Spinal cord (tissue), 10 donors: ENCODE results near the gene CENPB. TPM values are rescaled to one million over a fixed set of nuclear protein-coding genes. Genes with fewer than 3 reads are reported as not detected.
"Not testable (repeated sequence)": the region's sequence is repeated elsewhere in the genome, so short reads cannot be mapped to it uniquely, and the experiment has no call there.

ENCODE experiments used
- DNase-seq, 6 donors: peaks; one replicate each; pipeline versions ENCODE4 v3.0.0 to v3.0.0-alpha.2; 2013 to 2015; ENCODE audit warnings: low spot score in 6 of 6, low read depth in 4 of 6
- H3K27ac ChIP-seq: one replicate; pipeline ENCODE4 v1.5.1; 2013; ENCODE audit warnings: low read depth, low read length, control low read depth
- H3K27me3 ChIP-seq: one replicate; pipeline ENCODE4 v1.6.1; 2013; ENCODE audit warnings: low read length; ENCODE audit not compliant: control insufficient read depth, insufficient read depth
- H3K36me3 ChIP-seq: one replicate; pipeline ENCODE4 v1.6.1; 2013; ENCODE audit warnings: low read length; ENCODE audit not compliant: control insufficient read depth, insufficient read depth
- H3K4me1 ChIP-seq: one replicate; pipeline ENCODE4 v1.6.1; 2013; ENCODE audit warnings: low read length; ENCODE audit not compliant: control insufficient read depth, insufficient read depth
- H3K4me3 ChIP-seq: one replicate; pipeline ENCODE4 v1.5.1; 2013; ENCODE audit warnings: low read depth, low read length, control low read depth
- H3K9me3 ChIP-seq: one replicate; pipeline ENCODE4 v1.6.1; 2013; ENCODE audit warnings: low read length; ENCODE audit not compliant: control insufficient read depth, insufficient read depth
- WGBS: methylation state at CpG from one replicate; pipeline ENCODE4 v1.1.5; 2013; ENCODE audit warnings: missing lambda C conversion rate; ENCODE audit not compliant: insufficient coverage; 5-methylcytosine and 5-hydroxymethylcytosine counted together
- polyA plus RNA-seq, 2 donors: library from polyadenylated mRNA; unstranded; fragments of 120-200 nt; gene quantifications; one replicate each; pipeline ENCODE4 v1.2.1, GENCODE V29; 2013; ENCODE audit not compliant: insufficient read length in 2 of 2
- total RNA-seq, 2 donors: library from RNA; depleted of rRNA in 1 of 2; stranded (reverse); fragments of 120-200 nt in 1 of 2; fragments of >200 nt in 1 of 2; gene quantifications; one replicate each; pipeline versions ENCODE4 v1.2.3 to v1.2.4, GENCODE V29; 2013 to 2014
- donor health status: healthy.

Gene CENPB
- total and polyA plus RNA-seq, 4 donors = 35.9 to 80.3 (median 75.2) TPM

GRCh38 chr20:3795511-3796468, 9.2 kb upstream of the CENPB start, which contains the start of gene CDC25B:
Gene CDC25B (plus strand): TSS chr20:3796310. CDS start chr20:3796532, 222 bp downstream.
- peaks cover 16% of the 10 kb centered on the region for H3K36me3 ChIP-seq
- peaks cover 58% of the 10 kb centered on the region for H3K4me1 ChIP-seq
- 1% methylated on average over 40 of the region's 69 CpGs for WGBS
- H3K4me3 ChIP-seq = peak within 1 kb of the TSS; percentile 97
- H3K9me3 ChIP-seq = no peaks in the 10 kb centered on the region
- H3K27ac ChIP-seq = peak within 1 kb of the TSS; percentile 97
- H3K27me3 ChIP-seq = no peaks in the 10 kb centered on the region
- peak in 4 of 6 donors; percentile 76 to 95 (median 90) for DNase-seq

GRCh38 chr20:3794701-3795420, 8.3 kb upstream of the CENPB start:
- Histone ChIP-seq H3K27ac (peak overlapping the region; percentile 97), H3K4me1 (peaks cover 49% of the 10 kb centered on the region), H3K27me3 (no peaks in the 10 kb centered on the region), H3K36me3 (peaks cover 7% of the 10 kb centered on the region), H3K4me3 (peak overlapping the region; percentile 97), H3K9me3 (no peaks in the 10 kb centered on the region)
- 90% methylated on average over 9 of the region's 25 CpGs for WGBS
- no peak for DNase-seq

- H3K27me3 ChIP-seq, H3K4me3 ChIP-seq, DNase-seq, H3K27ac ChIP-seq, H3K9me3 ChIP-seq, H3K36me3 ChIP-seq: not testable (repeated sequence)
- peaks cover 42% of the 10 kb centered on the region for H3K4me1 ChIP-seq
- no CpG with 5 or more reads among the region's 3 CpGs for WGBS
Measured at GRCh38 chr20:3794168-3794567, 7.6 kb upstream of the CENPB start.

GRCh38 chr20:3789201-3789600, 2.7 kb upstream of the CENPB start:
- H3K27ac ChIP-seq, DNase-seq, H3K27me3 ChIP-seq, H3K9me3 ChIP-seq, H3K4me3 ChIP-seq: not testable (repeated sequence)
- H3K36me3 ChIP-seq = peaks cover 14% of the 10 kb centered on the region
- 89% methylated on average over 4 of the region's 4 CpGs for WGBS
- H3K4me1 ChIP-seq = peaks cover 23% of the 10 kb centered on the region

GRCh38 chr20:3788685-3789155, 2.2 kb upstream of the CENPB start:
- DNase-seq = no peak
- Histone ChIP-seq H3K9me3 (no peaks in the 10 kb centered on the region), H3K27me3 (no peaks in the 10 kb centered on the region), H3K27ac (no peak overlapping the region), H3K36me3 (peaks cover 19% of the 10 kb centered on the region), H3K4me1 (peaks cover 28% of the 10 kb centered on the region), H3K4me3 (no peak overlapping the region)
- 58% methylated on average over 4 of the region's 4 CpGs for WGBS

- no peak for DNase-seq
- 91% methylated on average over 4 of the region's 5 CpGs for WGBS
- Histone ChIP-seq H3K9me3 (no peaks in the 10 kb centered on the region), H3K4me3 (peak overlapping the region; percentile 44), H3K4me1 (peaks cover 37% of the 10 kb centered on the region), H3K36me3 (peaks cover 26% of the 10 kb centered on the region), H3K27me3 (no peaks in the 10 kb centered on the region), H3K27ac (no peak overlapping the region)
Measured at GRCh38 chr20:3787324-3788014, 929 bp upstream of the CENPB start.

GRCh38 chr20:3786126-3786484, 435 bp downstream of the CENPB start:
- Histone ChIP-seq H3K27ac (peak overlapping the region; percentile 75), H3K36me3 (peaks cover 26% of the 10 kb centered on the region), H3K9me3 (no peaks in the 10 kb centered on the region), H3K27me3 (no peaks in the 10 kb centered on the region), H3K4me1 (peaks cover 43% of the 10 kb centered on the region), H3K4me3 (peak overlapping the region; percentile 67)
- DNase-seq = peak in 2 of 6 donors; percentile 74 to 81
- WGBS = under 1% methylated on average over 35 of the region's 35 CpGs

GRCh38 chr20:3785240-3786125, 1.1 kb downstream of the CENPB start:
- Histone ChIP-seq H3K27me3 (no peaks in the 10 kb centered on the region), H3K27ac (no peak overlapping the region), H3K36me3 (peaks cover 26% of the 10 kb centered on the region), H3K4me3 (peak overlapping the region; percentile 67), H3K4me1 (peaks cover 46% of the 10 kb centered on the region), H3K9me3 (no peaks in the 10 kb centered on the region)
- no peak for DNase-seq
- 23% methylated on average over 79 of the region's 79 CpGs for WGBS
